ENCODE data around the gene HNRNPDL. TPM values are rescaled to one million over a fixed set of nuclear protein-coding genes. Genes with fewer than 3 reads are reported as not detected.
A peak's percentile ranks its signal among the peaks of the same experiment; 100 is the strongest.

The HNRNPDL gene
- total RNA-seq, 1 experiment from 2014 or later, result 472 TPM

- Histone ChIP-seq H2BK5ac (ENCODE audit: insufficient read length, low read length) (peak overlapping the region; percentile 98), H3K23ac (ENCODE audit: insufficient read length, low read depth, low read length) (no peak overlapping the region), H3K18ac (ENCODE audit: insufficient read length, low read depth, low read length) (peak overlapping the region; percentile 100), H3K14ac (ENCODE audit: insufficient read depth, low read length) (peak overlapping the region; percentile 100), H3K79me1 (ENCODE audit: insufficient read depth, low read depth, low read length, poor library complexity, severe bottlenecking) (peaks cover 3% of the 10 kb centered on the region), H2AK5ac (ENCODE audit: insufficient read length, low read length) (no peak overlapping the region), H3K4me2 (ENCODE audit: insufficient read depth, insufficient read length, low read length) (peak overlapping the region; percentile 71), H3K79me2 (ENCODE audit: insufficient read depth, low read length) (peaks cover 55% of the 10 kb centered on the region), H3T11ph (ENCODE audit: low read length) (no peak overlapping the region), H3K9ac (ENCODE audit: extremely low read depth, insufficient read length, low read length) (peak overlapping the region; percentile 99), H4K91ac (ENCODE audit: insufficient read length, low read depth, low read length) (peak overlapping the region; percentile 99), H2AFZ (ENCODE audit: low read length) (no peak overlapping the region), H2BK15ac (ENCODE audit: low read depth, low read length) (no peak overlapping the region), H3K27me3 (ENCODE audit: insufficient read depth, low read length) (no peaks in the 10 kb centered on the region), H3K56ac (ENCODE audit: insufficient read length, low read depth, low read length) (peak overlapping the region; percentile 83), H2BK120ac (ENCODE audit: low read depth, low read length, poor library complexity, severe bottlenecking) (peak overlapping the region; percentile 74), H4K5ac (ENCODE audit: insufficient read length, low read depth, low read length) (peak overlapping the region; percentile 99), H2BK20ac (ENCODE audit: low read depth, low read length, poor library complexity, severe bottlenecking) (no peak overlapping the region), H2BK12ac (ENCODE audit: insufficient read length, low read depth, low read length) (no peak overlapping the region), H3K4me1 (ENCODE audit: insufficient read depth, low read length) (peaks cover 3% of the 10 kb centered on the region; the same call in 1 of the 2 replicates), H4K8ac (replicated peaks; ENCODE audit: insufficient read length, low read depth, low read length) (no peak overlapping the region), H4K20me1 (ENCODE audit: control insufficient read depth, insufficient read depth, insufficient read length) (no peaks in the 10 kb centered on the region), H3K27ac (ENCODE audit: insufficient read length, low read depth, low read length) (peak overlapping the region; percentile 92), H3K9me3 (ENCODE audit: control insufficient read depth, low read depth, low read length) (no peaks in the 10 kb centered on the region), H3K23me2 (ENCODE audit: insufficient read length, low read depth, low read length, poor library complexity, severe bottlenecking) (peaks cover 7% of the 10 kb centered on the region), H3K4ac (ENCODE audit: low read depth, low read length) (peak overlapping the region; percentile 96)
- Mint-ChIP-seq H3K4me3 (peak overlapping the region; percentile 92 to 97), H3K36me3 (ENCODE audit: insufficient read depth in 1 of 3, low read depth in 3 of 3) (peaks cover 39 to 64% (median 62%) of the 10 kb centered on the region in 3 experiments), H3K4me1 (peaks cover 29 to 38% of the 10 kb centered on the region in 2 experiments), H3K27ac (peak overlapping the region; percentile 100), H3K9me3 (peaks cover 5 to 8% of the 10 kb centered on the region in 2 experiments; a peak in 3 of 5 replicates), H3K27me3 (ENCODE audit: low read depth) (no peaks in the 10 kb centered on the region)
- DNase-seq, result no peak
- WGBS (ENCODE audit: extremely low coverage, insufficient read length, low lambda C conversion rate), result no CpG with 5 or more reads among the region's 50 CpGs
- TF ChIP-seq, protein P1, sequence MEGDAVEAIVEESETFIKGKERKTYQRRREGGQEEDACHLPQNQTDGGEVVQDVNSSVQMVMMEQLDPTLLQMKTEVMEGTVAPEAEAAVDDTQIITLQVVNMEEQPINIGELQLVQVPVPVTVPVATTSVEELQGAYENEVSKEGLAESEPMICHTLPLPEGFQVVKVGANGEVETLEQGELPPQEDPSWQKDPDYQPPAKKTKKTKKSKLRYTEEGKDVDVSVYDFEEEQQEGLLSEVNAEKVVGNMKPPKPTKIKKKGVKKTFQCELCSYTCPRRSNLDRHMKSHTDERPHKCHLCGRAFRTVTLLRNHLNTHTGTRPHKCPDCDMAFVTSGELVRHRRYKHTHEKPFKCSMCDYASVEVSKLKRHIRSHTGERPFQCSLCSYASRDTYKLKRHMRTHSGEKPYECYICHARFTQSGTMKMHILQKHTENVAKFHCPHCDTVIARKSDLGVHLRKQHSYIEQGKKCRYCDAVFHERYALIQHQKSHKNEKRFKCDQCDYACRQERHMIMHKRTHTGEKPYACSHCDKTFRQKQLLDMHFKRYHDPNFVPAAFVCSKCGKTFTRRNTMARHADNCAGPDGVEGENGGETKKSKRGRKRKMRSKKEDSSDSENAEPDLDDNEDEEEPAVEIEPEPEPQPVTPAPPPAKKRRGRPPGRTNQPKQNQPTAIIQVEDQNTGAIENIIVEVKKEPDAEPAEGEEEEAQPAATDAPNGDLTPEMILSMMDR (conservative IDR thresholded peaks at IDR 0.05), result no peak
These were observed 56.8 kb downstream of the HNRNPDL start for GRCh38 chr4:82373486-82373815.

Other genes starting within 250 kb of the HNRNPDL start
- 610 and 611 TPM in 2 replicates for gene HNRNPD, start 56.5 kb downstream of the HNRNPDL start, total RNA-seq (2021)
- 62.4 and 66.4 TPM in 2 replicates for gene ENOPH1, start 128 bp upstream of the HNRNPDL start, total RNA-seq (2021)
- gene TMEM150C, start 131.5 kb upstream of the HNRNPDL start, total RNA-seq (2021), result 2.7 and 3.1 TPM in 2 replicates